SK-N-DZ (cell line): ENCODE data around the gene GNAL.

Experiments
- DNase-seq: peaks from one replicate; pipeline ENCODE4 v3.0.0-alpha.2; 2015; ENCODE audit warnings: low spot score

Gene GNAL

GRCh38 chr18:11761553-11761952 lies 72.5 kb downstream of the GNAL start:
- no peak for DNase-seq

GRCh38 chr18:11762429-11762828 lies 73.4 kb downstream of the GNAL start:
- no peak for DNase-seq

- no peak for DNase-seq
Measured at GRCh38 chr18:11767329-11767728, 78.3 kb downstream of the GNAL start.

GRCh38 chr18:11767935-11768334 lies 78.9 kb downstream of the GNAL start:
- DNase-seq: no peak

- no peak for DNase-seq
Measured at GRCh38 chr18:11775436-11776174, 86.5 kb downstream of the GNAL start.

- DNase-seq: no peak
Measured at GRCh38 chr18:11780042-11780441, 91.0 kb downstream of the GNAL start.

- DNase-seq: no peak
Measured at GRCh38 chr18:11783716-11784331, 94.8 kb downstream of the GNAL start.

- DNase-seq: no peak
Measured at GRCh38 chr18:11784674-11785304, 95.7 kb downstream of the GNAL start.

- no peak for DNase-seq
Measured at GRCh38 chr18:11785444-11786055, 96.5 kb downstream of the GNAL start.

- no peak for DNase-seq
Measured at GRCh38 chr18:11789716-11790510, 100.8 kb downstream of the GNAL start.

- DNase-seq: no peak
Measured at GRCh38 chr18:11791131-11791530, 102.1 kb downstream of the GNAL start.

GRCh38 chr18:11792632-11793031 lies 103.6 kb downstream of the GNAL start:
- DNase-seq: no peak

- no peak for DNase-seq
Measured at GRCh38 chr18:11794195-11794594, 105.1 kb downstream of the GNAL start.

GRCh38 chr18:11795916-11796315 lies 106.9 kb downstream of the GNAL start:
- DNase-seq: no peak

- no peak for DNase-seq
Measured at GRCh38 chr18:11798271-11798670, 109.2 kb downstream of the GNAL start.

GRCh38 chr18:11799066-11799465 lies 110.0 kb downstream of the GNAL start:
- no peak for DNase-seq

- no peak for DNase-seq
Measured at GRCh38 chr18:11800566-11801334, 111.7 kb downstream of the GNAL start.

- no peak for DNase-seq
Measured at GRCh38 chr18:11801573-11801972, 112.5 kb downstream of the GNAL start.

GRCh38 chr18:11802158-11802557 lies 113.1 kb downstream of the GNAL start:
- no peak for DNase-seq

- no peak for DNase-seq
Measured at GRCh38 chr18:11802586-11802985, 113.5 kb downstream of the GNAL start.

- no peak for DNase-seq
Measured at GRCh38 chr18:11807233-11807632, 118.2 kb downstream of the GNAL start.
